ENCODE data around the gene B3GNT4. TPM values are rescaled to one million over a fixed set of nuclear protein-coding genes. Genes with fewer than 3 reads are reported as not detected.

B3GNT4 gene
- total and polyA plus RNA-seq, 2 of the 4 experiments (the other 2 are of a cell fraction), result 0.18 to 0.53 TPM

GRCh38 chr12:122172262-122172939, 31.1 kb upstream of the B3GNT4 start:
- in situ Hi-C loops (cut with MboI; ENCODE audit: low sequenced_read_pairs), result no loop called here
- BruUV-seq (replicated peaks), result no TSS peak
- dilution Hi-C loops (cut with HindIII; ENCODE audit: low sequenced_read_pairs, unreplicated experiment), result no loop called here

More at GRCh38 chr12:122172262-122172939, 31.1 kb upstream of the B3GNT4 start:
- H3K27ac ChIP-seq (ENCODE audit: insufficient read depth, low read length), result no peak overlapping the region
- no peak overlapping the region for H2BK120ac ChIP-seq (ENCODE audit: low read depth, low read length)
- H3K9ac ChIP-seq (ENCODE audit: low read depth, low read length), result no peak overlapping the region
- H4K5ac ChIP-seq (ENCODE audit: low read depth, low read length), result no peak overlapping the region
- H3K27me3 ChIP-seq (ENCODE audit: control insufficient read depth, insufficient read depth, low read length), result peaks cover 18% of the 10 kb centered on the region
- H3K9me1 ChIP-seq (ENCODE audit: insufficient read depth, low read length), result no peaks in the 10 kb centered on the region; the same call in 1 of the 2 replicates
- no peak overlapping the region for H4K91ac ChIP-seq (ENCODE audit: insufficient read depth, low read depth, low read length)
- no peak overlapping the region for H3K18ac ChIP-seq (ENCODE audit: low read depth, low read length)
- H3K36me3 ChIP-seq (ENCODE audit: control insufficient read depth, insufficient read depth, low read length), result no peaks in the 10 kb centered on the region
- H2AK9ac ChIP-seq (replicated peaks; ENCODE audit: low read depth, low read length, poor library complexity), result no peak overlapping the region
- no peak for TF ChIP-seq BHLHE40 (IDR thresholded peaks at IDR 0.05; ENCODE audit: low read depth, low read length)
- TF ChIP-seq NFE2L2 (IDR thresholded peaks at IDR 0.05; ENCODE audit: low read depth, low read length), result no peak
- no peak for TF ChIP-seq RAD21 (IDR thresholded peaks at IDR 0.05; ENCODE audit: low read length)
- no peak for TF ChIP-seq RCOR1 (IDR thresholded peaks at IDR 0.05; ENCODE audit: insufficient replicate concordance, low read length)
- no peak for TF ChIP-seq SMC3 (IDR thresholded peaks at IDR 0.05; ENCODE audit: low read depth, low read length)
- TF ChIP-seq CHD1 (IDR thresholded peaks at IDR 0.05; ENCODE audit: low read depth, low read length), result no peak
- no peak for TF ChIP-seq USF2 (IDR thresholded peaks at IDR 0.05; ENCODE audit: low read depth, low read length)
- no peak for TF ChIP-seq CEBPB (IDR thresholded peaks at IDR 0.05; ENCODE audit: low read depth, low read length)
- no peak for TF ChIP-seq MAZ (IDR thresholded peaks at IDR 0.05; ENCODE audit: borderline replicate concordance, low read depth, low read length)
- TF ChIP-seq POLR2A (IDR thresholded peaks at IDR 0.05; ENCODE audit: low read depth, low read length), result no peak
- TF ChIP-seq ELK1 (IDR thresholded peaks at IDR 0.05; ENCODE audit: borderline replicate concordance, low read depth, low read length), result no peak
- TF ChIP-seq MAFK (IDR thresholded peaks at IDR 0.05; ENCODE audit: low read depth, low read length), result no peak
- no peak for TF ChIP-seq MXI1 (IDR thresholded peaks at IDR 0.05; ENCODE audit: borderline replicate concordance, low read depth, low read length)
- TF ChIP-seq FOS (IDR thresholded peaks at IDR 0.05; ENCODE audit: low read depth, low read length), result no peak
- TF ChIP-seq RFX5 (IDR thresholded peaks at IDR 0.05; ENCODE audit: low read depth, low read length), result no peak
- no peak for TF ChIP-seq CTCF (conservative IDR thresholded peaks at IDR 0.05; ENCODE audit: low read depth, low read length)
- H2BK5ac ChIP-seq (ENCODE audit: low read depth, low read length, poor library complexity, severe bottlenecking), result no peak overlapping the region
- DNase-seq, result no peak
- no peak overlapping the region for H3K56ac ChIP-seq (ENCODE audit: extremely low read depth, insufficient read depth, low read length)
- no peak overlapping the region for H3K4me2 ChIP-seq (ENCODE audit: low read depth, low read length)
- no peak overlapping the region for H3K4ac ChIP-seq (ENCODE audit: low read depth, low read length)
- WGBS, 2 experiments (ENCODE audit: extremely low coverage in 2 of 2, insufficient read length in 1 of 2), result 62% methylated on average over 8 of the region's 17 CpGs; no CpG with 5 or more reads in 1 of the 2 experiments
- no peak overlapping the region for H3K4me3 ChIP-seq (ENCODE audit: insufficient read depth, low read depth, low read length)
- no peak overlapping the region for H2BK20ac ChIP-seq (ENCODE audit: low read depth, low read length)
- ATAC-seq (ENCODE audit: low read depth), result no peak
- no peaks in the 10 kb centered on the region for H3K4me1 ChIP-seq (ENCODE audit: control insufficient read depth, insufficient read depth, low read length)
- H3K23ac ChIP-seq (ENCODE audit: low read depth, low read length), result no peak overlapping the region
- intact Hi-C loops (cut with micrococcal nuclease), result no loop called here
- POLR2A ChIA-PET (ENCODE audit: unreplicated experiment), result no interaction called here
- H3K79me1 ChIP-seq (ENCODE audit: low read depth in 1 of 2, low read length in 2 of 2), result no peaks in the 10 kb centered on the region
- no peak overlapping the region for H3K14ac ChIP-seq (replicated peaks; ENCODE audit: low read depth, low read length)
- H2AK5ac ChIP-seq (ENCODE audit: low read depth, low read length), result no peak overlapping the region
- H3K9me3 ChIP-seq (ENCODE audit: control insufficient read depth, insufficient read depth, low read length), result no peaks in the 10 kb centered on the region
- H4K20me1 ChIP-seq (ENCODE audit: insufficient read depth, low read length), result no peaks in the 10 kb centered on the region
- CTCF ChIA-PET, result no interaction called here
- H4K8ac ChIP-seq (ENCODE audit: low read depth in 2 of 2, low read length in 2 of 2), result no peak overlapping the region
- no peak overlapping the region for H2AFZ ChIP-seq (replicated peaks; ENCODE audit: low read length, poor library complexity)
- H2BK15ac ChIP-seq (ENCODE audit: low read depth, low read length), result no peak overlapping the region

Data from IMR-90 (cell line).